K562 (cell line): ENCODE results near the gene TFAP2A. TPM values are rescaled to one million over a fixed set of nuclear protein-coding genes. Genes with fewer than 3 reads are reported as not detected.

Experiments used
- ATF1 ChIP-seq, 2 experiments: fragments of 450-650 bp in 1 of 2; IDR thresholded peaks; 2 replicates each; pipeline ENCODE4 v1.6.1; 2016; ENCODE audit warnings: missing compliant biosample characterization in 1 of 2, missing genetic modification characterization in 1 of 2
- CHD1 ChIP-seq: fragments of 200-600 bp; sonication (generic); IDR thresholded peaks from one replicate; pipeline ENCODE4 v1.6.1; 2012; ENCODE audit warnings: mild to moderate bottlenecking, moderate library complexity, low read length, inconsistent platforms
- DMBX1 ChIP-seq: fragments of 250-450 bp; sonication (Bioruptor Pico); IDR thresholded peaks from 2 replicates; pipeline ENCODE4 v1.8.0; 2022; ENCODE audit warnings: inconsistent platforms, mild to moderate bottlenecking, moderate library complexity, borderline replicate concordance
- E4F1 ChIP-seq: fragments of 250-450 bp; sonication (Bioruptor Pico); IDR thresholded peaks from 2 replicates; pipeline ENCODE4 v1.5.0; 2021; ENCODE audit warnings: mild to moderate bottlenecking, borderline replicate concordance
- HDAC1 ChIP-seq, 2 experiments: fragments of 450-650 bp; IDR thresholded peaks; 2 replicates each; pipeline ENCODE4 v1.6.1; 2016 to 2017; ENCODE audit warnings: inconsistent platforms in 1 of 2, mild to moderate bottlenecking in 1 of 2, moderate library complexity in 1 of 2
- JUND ChIP-seq, 2 experiments: IDR thresholded peaks; 2 replicates in 1 of 2; 3 replicates in 1 of 2; pipeline ENCODE4 v1.6.1; 2011; ENCODE audit warnings: borderline replicate concordance in 2 of 2, low read depth in 2 of 2, low read length in 2 of 2, improper control_type of control experiment in 1 of 2, missing biosample characterization in 1 of 2, missing genetic modification characterization in 1 of 2, missing genetic modification reagents in 1 of 2
- MAFK ChIP-seq: IDR thresholded peaks from 2 replicates; pipeline ENCODE4 v1.6.1; 2011; ENCODE audit warnings: low read length, improper control_type of control experiment
- MCM7 ChIP-seq, 2 experiments: fragments of 450-650 bp; IDR thresholded peaks; 2 replicates each; pipeline ENCODE4 v1.6.1; 2016 to 2018
- NFIX ChIP-seq: fragments of 250-450 bp; sonication (Bioruptor Pico); IDR thresholded peaks from 2 replicates; pipeline ENCODE4 v1.4.0; 2020; ENCODE audit warnings: low read depth, mild to moderate bottlenecking, moderate library complexity
- PYGO2 ChIP-seq: fragments of 450-650 bp; IDR thresholded peaks from 2 replicates; pipeline ENCODE4 v1.6.1; 2016; ENCODE audit warnings: mild to moderate bottlenecking, missing genetic modification characterization, moderate library complexity, missing compliant biosample characterization
- RB1 ChIP-seq: fragments of 450-650 bp; IDR thresholded peaks from 2 replicates; pipeline ENCODE4 v1.6.1; 2017; ENCODE audit warnings: low read depth, mild to moderate bottlenecking
- SIX5 ChIP-seq, 2 experiments: IDR thresholded peaks; 2 replicates each; pipeline ENCODE4 v1.6.1; 2011; ENCODE audit warnings: low read length in 2 of 2, borderline replicate concordance in 1 of 2, low read depth in 1 of 2, mild to moderate bottlenecking in 1 of 2, moderate library complexity in 1 of 2; ENCODE audit not compliant: insufficient read depth in 1 of 2
- SP1 ChIP-seq: sonication (generic); formaldehyde crosslinking; IDR thresholded peaks from 2 replicates; pipeline ENCODE4 v1.8.1; 2022; ENCODE audit warnings: mild to moderate bottlenecking, missing genetic modification reagents
- SREBF2 ChIP-seq: sonication (generic); formaldehyde crosslinking; IDR thresholded peaks from 2 replicates; pipeline ENCODE4 v1.4.0; 2020; ENCODE audit warnings: mild to moderate bottlenecking, missing genetic modification reagents
- SRSF7 ChIP-seq: fragments of 200-400 bp; formaldehyde crosslinking; optimal IDR thresholded peaks from 2 replicates; pipeline ENCODE3; 2017; ENCODE audit warnings: mild to moderate bottlenecking, low read depth, low read length
- SUPT5H ChIP-seq: fragments of 450-650 bp; IDR thresholded peaks from 2 replicates; pipeline ENCODE4 v1.6.1; 2016
- THRAP3 ChIP-seq: fragments of 450-650 bp; IDR thresholded peaks from 2 replicates; pipeline ENCODE4 v1.6.1; 2016; ENCODE audit warnings: mild to moderate bottlenecking, inconsistent platforms, borderline replicate concordance
- ZFX ChIP-seq: sonication (generic); formaldehyde crosslinking; IDR thresholded peaks from 2 replicates; pipeline ENCODE4 v1.8.0; 2022; ENCODE audit warnings: mild to moderate bottlenecking, missing genetic modification reagents, moderate library complexity
- ZNF232 ChIP-seq: sonication (generic); formaldehyde crosslinking; IDR thresholded peaks from 2 replicates; pipeline ENCODE4 v1.8.0; 2022; ENCODE audit warnings: mild to moderate bottlenecking, missing genetic modification reagents
- ZNF3 ChIP-seq: fragments of 250-450 bp; sonication (Bioruptor Pico); IDR thresholded peaks from 2 replicates; pipeline ENCODE4 v1.5.0; 2021; ENCODE audit warnings: mild to moderate bottlenecking, moderate library complexity
- ZNF408 ChIP-seq: fragments of 250-450 bp; sonication (Bioruptor Pico); IDR thresholded peaks from 2 replicates; pipeline ENCODE4 v1.4.0; 2020; ENCODE audit warnings: low read depth, mild to moderate bottlenecking, moderate library complexity
- ZNF76 ChIP-seq: fragments of 250-450 bp; sonication (Bioruptor Pico); IDR thresholded peaks from 2 replicates; pipeline ENCODE4 v1.4.0; 2020; ENCODE audit warnings: mild to moderate bottlenecking, moderate library complexity, borderline replicate concordance
- ZNF764 ChIP-seq: fragments of 250-450 bp; sonication (Bioruptor Pico); IDR thresholded peaks from 2 replicates; pipeline ENCODE4 v1.4.0; 2020; ENCODE audit warnings: low read depth, mild to moderate bottlenecking, moderate library complexity
- polyA plus RNA-seq, 8 experiments: library from polyadenylated mRNA; depleted of rRNA in 4 of 8; stranded (reverse) in 5 of 8; unstranded in 3 of 8; fragments of >200 nt; fragmentation: Nextera tagmentation in 2 of 8; fragmentation: Illumina TruSeq in 1 of 8; extraction: Ambion mirVana in 2 of 8; extraction: Trizol in 1 of 8; gene quantifications; 2 replicates each; pipeline versions ENCODE4 v1.2.1 to v1.2.3, GENCODE V29; 2011 to 2014; ENCODE audit warnings: inconsistent platforms in 1 of 8, missing spikeins in 1 of 8
- total RNA-seq, 7 experiments: library from RNA; depleted of rRNA in 6 of 7; stranded (reverse); fragments of >200 nt in 6 of 7; fragmentation: Illumina TruSeq in 2 of 7; extraction: Trizol in 2 of 7; gene quantifications; 2 replicates each; pipeline versions ENCODE4 v1.2.1 to v1.2.3, GENCODE V29; 2011 to 2021; ENCODE audit warnings: low replicate concordance in 1 of 7
- TF ChIP-seq, protein P1 (sequence below): IDR thresholded peaks from 2 replicates; pipeline ENCODE4 v1.6.1; 2011; ENCODE audit warnings: borderline replicate concordance, low read depth, mild to moderate bottlenecking, moderate library complexity, low read length; ENCODE audit not compliant: insufficient read depth, poor library complexity, severe bottlenecking

TFAP2A gene
- total and polyA plus RNA-seq, 9 of the 15 experiments (the other 6 are each of a cell fraction or from before 2014, with no cell fraction given) = 0.14 to 0.53 (median 0.19) TPM; not detected in 1

- TF ChIP-seq ZNF3 (CRISPR knock-in tag) (no peak), NFIX (CRISPR knock-in tag) (no peak), CHD1 (no peak), SRSF7 (no peak), ATF1 (CRISPR knock-in tag; IDR thresholded peaks at IDR 0.05) (no peak), ATF1 (tag; IDR thresholded peaks at IDR 0.05) (peak; percentile 89), HDAC1 (IDR thresholded peaks at IDR 0.05) (peak in 1 of 2 experiments; percentile 53; a peak in 1 of 4 replicates), ZNF232 (CRISPR knock-in tag) (no peak), SUPT5H (peak; percentile 93), SP1 (CRISPR knock-in tag) (peak; percentile 62), ZNF408 (CRISPR knock-in tag) (no peak), E4F1 (CRISPR knock-in tag) (no peak), SIX5 (IDR thresholded peaks at IDR 0.05; ENCODE audit: borderline replicate concordance in 1 of 2, insufficient read depth in 1 of 2, low read depth in 1 of 2, low read length in 2 of 2) (no peak), JUND (IDR thresholded peaks at IDR 0.05; ENCODE audit: borderline replicate concordance, low read depth, low read length) (peak; percentile 59; the same call in 1 of the 2 replicates), JUND (tag; IDR thresholded peaks at IDR 0.05; ENCODE audit: borderline replicate concordance, low read depth, low read length) (peak; percentile 37; the same call in 1 of the 3 replicates), THRAP3 (no peak), MCM7 (IDR thresholded peaks at IDR 0.05) (no peak), MAFK (0 out of 2 replicates have a peak, but pooled peaks have one; percentile 15), DMBX1 (CRISPR knock-in tag) (peak; percentile 96), RB1 (peak; percentile 88; the same call in 1 of the 2 replicates), PYGO2 (tag) (peak; percentile 81), ZNF764 (CRISPR knock-in tag) (no peak), ZNF76 (peak; percentile 96), ZFX (CRISPR knock-in tag) (peak; percentile 98; the same call in 1 of the 2 replicates), SREBF2 (CRISPR knock-in tag) (no peak)
- TF ChIP-seq, protein P1, sequence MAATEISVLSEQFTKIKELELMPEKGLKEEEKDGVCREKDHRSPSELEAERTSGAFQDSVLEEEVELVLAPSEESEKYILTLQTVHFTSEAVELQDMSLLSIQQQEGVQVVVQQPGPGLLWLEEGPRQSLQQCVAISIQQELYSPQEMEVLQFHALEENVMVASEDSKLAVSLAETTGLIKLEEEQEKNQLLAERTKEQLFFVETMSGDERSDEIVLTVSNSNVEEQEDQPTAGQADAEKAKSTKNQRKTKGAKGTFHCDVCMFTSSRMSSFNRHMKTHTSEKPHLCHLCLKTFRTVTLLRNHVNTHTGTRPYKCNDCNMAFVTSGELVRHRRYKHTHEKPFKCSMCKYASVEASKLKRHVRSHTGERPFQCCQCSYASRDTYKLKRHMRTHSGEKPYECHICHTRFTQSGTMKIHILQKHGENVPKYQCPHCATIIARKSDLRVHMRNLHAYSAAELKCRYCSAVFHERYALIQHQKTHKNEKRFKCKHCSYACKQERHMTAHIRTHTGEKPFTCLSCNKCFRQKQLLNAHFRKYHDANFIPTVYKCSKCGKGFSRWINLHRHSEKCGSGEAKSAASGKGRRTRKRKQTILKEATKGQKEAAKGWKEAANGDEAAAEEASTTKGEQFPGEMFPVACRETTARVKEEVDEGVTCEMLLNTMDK = no peak
Measured at GRCh38 chr6:10404107-10404798, 10.6 kb downstream of the TFAP2A start (continued).
